ENCODE measurements around the gene GRID2. TPM values are rescaled to one million over a fixed set of nuclear protein-coding genes. Genes with fewer than 3 reads are reported as not detected.
A peak's percentile ranks its signal among the peaks of the same experiment; 100 is the strongest.

The GRID2 gene
- total RNA-seq, 1 donor from 2014 or later: 2.1 TPM

DNA sequence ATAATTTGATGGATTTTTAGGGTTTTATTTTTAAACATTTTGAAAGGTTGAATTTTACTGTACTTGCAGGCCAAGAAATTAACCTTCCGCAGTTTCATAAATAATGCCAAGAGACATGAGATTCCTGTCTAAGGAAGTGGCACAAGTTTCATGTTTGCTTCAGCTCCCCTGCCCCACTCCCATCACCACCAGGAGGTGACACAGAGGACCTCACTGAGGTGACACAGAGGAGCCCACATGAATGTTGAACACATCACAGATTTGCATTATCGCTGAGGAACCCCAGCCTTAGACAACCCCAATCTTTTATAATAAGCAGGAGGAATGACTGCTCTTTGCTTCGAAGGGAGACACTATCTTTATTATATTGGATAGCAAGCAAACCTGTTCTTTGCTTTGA lies 1033.4 kb downstream of the GRID2 start:
- H3K36me3 Mint-ChIP-seq (ENCODE audit: unreplicated experiment): no peaks in the 10 kb centered on the region
- no peaks in the 10 kb centered on the region for H3K9me3 Mint-ChIP-seq (ENCODE audit: unreplicated experiment)
- peaks cover 7% of the 10 kb centered on the region for H3K4me1 Mint-ChIP-seq (ENCODE audit: low read depth, unreplicated experiment)
- DNase-seq: no peak
- TF ChIP-seq, protein P1, sequence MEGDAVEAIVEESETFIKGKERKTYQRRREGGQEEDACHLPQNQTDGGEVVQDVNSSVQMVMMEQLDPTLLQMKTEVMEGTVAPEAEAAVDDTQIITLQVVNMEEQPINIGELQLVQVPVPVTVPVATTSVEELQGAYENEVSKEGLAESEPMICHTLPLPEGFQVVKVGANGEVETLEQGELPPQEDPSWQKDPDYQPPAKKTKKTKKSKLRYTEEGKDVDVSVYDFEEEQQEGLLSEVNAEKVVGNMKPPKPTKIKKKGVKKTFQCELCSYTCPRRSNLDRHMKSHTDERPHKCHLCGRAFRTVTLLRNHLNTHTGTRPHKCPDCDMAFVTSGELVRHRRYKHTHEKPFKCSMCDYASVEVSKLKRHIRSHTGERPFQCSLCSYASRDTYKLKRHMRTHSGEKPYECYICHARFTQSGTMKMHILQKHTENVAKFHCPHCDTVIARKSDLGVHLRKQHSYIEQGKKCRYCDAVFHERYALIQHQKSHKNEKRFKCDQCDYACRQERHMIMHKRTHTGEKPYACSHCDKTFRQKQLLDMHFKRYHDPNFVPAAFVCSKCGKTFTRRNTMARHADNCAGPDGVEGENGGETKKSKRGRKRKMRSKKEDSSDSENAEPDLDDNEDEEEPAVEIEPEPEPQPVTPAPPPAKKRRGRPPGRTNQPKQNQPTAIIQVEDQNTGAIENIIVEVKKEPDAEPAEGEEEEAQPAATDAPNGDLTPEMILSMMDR (IDR thresholded peaks at IDR 0.05; ENCODE audit: partially characterized antibody, unreplicated experiment): no peak
- H3K27ac Mint-ChIP-seq (ENCODE audit: unreplicated experiment): no peak overlapping the region
- no peak overlapping the region for H3K4me3 Mint-ChIP-seq (ENCODE audit: unreplicated experiment)
- H3K27me3 Mint-ChIP-seq (ENCODE audit: unreplicated experiment): peaks cover 2% of the 10 kb centered on the region

DNA sequence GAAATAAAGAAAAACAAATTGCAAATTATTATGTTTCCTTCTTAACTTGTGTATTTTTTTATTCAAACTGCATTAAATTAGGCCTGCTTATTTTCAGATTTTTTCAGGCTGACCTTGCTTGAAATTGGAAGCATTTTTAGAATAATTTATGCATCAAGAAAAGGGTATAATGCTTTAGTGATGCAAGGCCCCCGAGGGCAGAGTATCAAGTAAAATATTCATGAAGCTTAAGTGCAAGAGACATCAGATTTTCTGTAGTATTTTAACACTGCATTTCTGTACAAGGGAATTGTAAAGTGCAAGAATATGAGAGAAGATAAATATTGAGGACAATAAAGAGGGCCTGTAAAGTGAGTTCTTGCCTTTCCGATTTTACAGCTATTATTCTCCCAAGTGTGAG lies 1039.0 kb downstream of the GRID2 start:
- TF ChIP-seq, protein P1 (IDR thresholded peaks at IDR 0.05; ENCODE audit: partially characterized antibody, unreplicated experiment): no peak
- no peak for DNase-seq
- no peaks in the 10 kb centered on the region for H3K36me3 Mint-ChIP-seq (ENCODE audit: unreplicated experiment)
- no peak overlapping the region for H3K27ac Mint-ChIP-seq (ENCODE audit: unreplicated experiment)
- peaks cover 2% of the 10 kb centered on the region for H3K27me3 Mint-ChIP-seq (ENCODE audit: unreplicated experiment)
- no peaks in the 10 kb centered on the region for H3K4me1 Mint-ChIP-seq (ENCODE audit: low read depth, unreplicated experiment)
- no peak overlapping the region for H3K4me3 Mint-ChIP-seq (ENCODE audit: unreplicated experiment)
- no peaks in the 10 kb centered on the region for H3K9me3 Mint-ChIP-seq (ENCODE audit: unreplicated experiment)

DNA sequence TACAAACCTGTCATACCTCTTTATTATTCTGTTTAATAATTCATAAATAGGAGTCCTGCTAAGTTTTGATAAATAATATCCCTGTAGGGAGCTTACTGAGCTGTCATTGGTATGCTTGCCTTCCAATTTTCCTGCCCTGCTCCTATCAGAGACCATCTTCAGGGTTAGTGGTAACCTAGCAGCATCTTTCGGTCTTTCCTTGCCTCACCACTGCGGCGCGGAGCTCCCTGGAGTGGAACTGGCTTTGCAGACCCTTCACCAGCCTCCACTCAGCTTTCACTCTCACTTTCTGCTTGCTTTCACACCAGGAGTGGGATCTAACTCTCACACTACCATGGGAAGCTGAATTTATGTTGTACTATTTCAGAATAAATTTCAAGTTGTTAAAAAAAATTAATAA lies 1043.1 kb downstream of the GRID2 start:
- Mint-ChIP-seq H3K27ac (ENCODE audit: unreplicated experiment) (no peak overlapping the region), H3K9me3 (ENCODE audit: unreplicated experiment) (no peaks in the 10 kb centered on the region), H3K4me1 (ENCODE audit: low read depth, unreplicated experiment) (no peaks in the 10 kb centered on the region), H3K27me3 (ENCODE audit: unreplicated experiment) (no peaks in the 10 kb centered on the region), H3K36me3 (ENCODE audit: unreplicated experiment) (no peaks in the 10 kb centered on the region), H3K4me3 (ENCODE audit: unreplicated experiment) (no peak overlapping the region)
- DNase-seq: peak; percentile 16
- TF ChIP-seq, protein P1 (IDR thresholded peaks at IDR 0.05; ENCODE audit: partially characterized antibody, unreplicated experiment): no peak

DNA sequence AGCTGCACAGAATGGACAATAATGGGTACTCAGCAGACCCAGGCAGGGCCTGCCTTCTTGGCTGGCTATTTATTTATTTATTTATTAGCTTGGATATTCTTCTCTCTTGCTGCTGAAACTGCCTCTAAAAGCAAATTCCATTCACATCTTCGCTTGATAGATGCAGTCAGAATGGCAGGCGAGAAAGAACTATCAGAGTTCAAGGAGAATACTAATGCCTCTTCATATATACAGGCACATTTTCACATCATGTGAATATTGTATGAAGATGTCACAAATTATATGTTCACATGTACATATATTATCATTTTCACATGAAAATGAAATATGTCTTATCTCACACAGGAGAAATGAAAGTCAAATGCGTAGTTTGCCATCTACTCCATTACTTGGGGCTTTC lies 1045.1 kb downstream of the GRID2 start:
- no peaks in the 10 kb centered on the region for H3K9me3 Mint-ChIP-seq (ENCODE audit: unreplicated experiment)
- no peaks in the 10 kb centered on the region for H3K36me3 Mint-ChIP-seq (ENCODE audit: unreplicated experiment)
- H3K27ac Mint-ChIP-seq (ENCODE audit: unreplicated experiment): no peak overlapping the region
- TF ChIP-seq, protein P1 (IDR thresholded peaks at IDR 0.05; ENCODE audit: partially characterized antibody, unreplicated experiment): no peak
- H3K4me3 Mint-ChIP-seq (ENCODE audit: unreplicated experiment): no peak overlapping the region
- no peaks in the 10 kb centered on the region for H3K4me1 Mint-ChIP-seq (ENCODE audit: low read depth, unreplicated experiment)
- DNase-seq: no peak
- H3K27me3 Mint-ChIP-seq (ENCODE audit: unreplicated experiment): no peaks in the 10 kb centered on the region

DNA sequence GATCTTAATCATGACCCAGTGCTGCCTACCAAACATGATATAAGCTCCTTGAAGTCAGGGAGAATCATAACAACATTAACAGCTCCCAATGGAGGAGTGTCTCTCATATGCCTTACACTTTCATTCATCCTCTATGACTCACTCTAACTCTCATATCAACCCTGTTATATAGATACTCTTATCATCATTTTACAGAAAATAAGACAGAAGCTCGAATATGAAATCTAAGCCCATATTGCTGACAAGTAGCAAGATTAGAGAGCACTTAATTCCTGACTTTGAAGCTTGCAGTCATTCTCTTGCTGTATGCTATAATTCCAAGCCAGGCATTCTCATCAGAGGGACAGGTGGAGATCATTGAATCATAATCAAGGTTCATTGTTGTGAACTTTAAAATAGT lies 1048.1 kb downstream of the GRID2 start:
- peaks cover 2% of the 10 kb centered on the region for H3K4me1 Mint-ChIP-seq (ENCODE audit: low read depth, unreplicated experiment)
- H3K9me3 Mint-ChIP-seq (ENCODE audit: unreplicated experiment): no peaks in the 10 kb centered on the region
- H3K27ac Mint-ChIP-seq (ENCODE audit: unreplicated experiment): no peak overlapping the region
- TF ChIP-seq, protein P1 (IDR thresholded peaks at IDR 0.05; ENCODE audit: partially characterized antibody, unreplicated experiment): no peak
- DNase-seq: no peak
- no peaks in the 10 kb centered on the region for H3K36me3 Mint-ChIP-seq (ENCODE audit: unreplicated experiment)
- no peak overlapping the region for H3K4me3 Mint-ChIP-seq (ENCODE audit: unreplicated experiment)
- H3K27me3 Mint-ChIP-seq (ENCODE audit: unreplicated experiment): no peaks in the 10 kb centered on the region
